ENCODE measurements around the gene SAPCD2. TPM values are rescaled to one million over a fixed set of nuclear protein-coding genes. Genes with fewer than 3 reads are reported as not detected.
A peak's percentile ranks its signal among the peaks of the same experiment; 100 is the strongest.

SAPCD2 gene
- total and polyA plus RNA-seq, 9 of the 15 experiments (the other 6 are each of a cell fraction or from before 2014, with no cell fraction given) = 3.4 to 91.8 (median 18.8) TPM

DNA sequence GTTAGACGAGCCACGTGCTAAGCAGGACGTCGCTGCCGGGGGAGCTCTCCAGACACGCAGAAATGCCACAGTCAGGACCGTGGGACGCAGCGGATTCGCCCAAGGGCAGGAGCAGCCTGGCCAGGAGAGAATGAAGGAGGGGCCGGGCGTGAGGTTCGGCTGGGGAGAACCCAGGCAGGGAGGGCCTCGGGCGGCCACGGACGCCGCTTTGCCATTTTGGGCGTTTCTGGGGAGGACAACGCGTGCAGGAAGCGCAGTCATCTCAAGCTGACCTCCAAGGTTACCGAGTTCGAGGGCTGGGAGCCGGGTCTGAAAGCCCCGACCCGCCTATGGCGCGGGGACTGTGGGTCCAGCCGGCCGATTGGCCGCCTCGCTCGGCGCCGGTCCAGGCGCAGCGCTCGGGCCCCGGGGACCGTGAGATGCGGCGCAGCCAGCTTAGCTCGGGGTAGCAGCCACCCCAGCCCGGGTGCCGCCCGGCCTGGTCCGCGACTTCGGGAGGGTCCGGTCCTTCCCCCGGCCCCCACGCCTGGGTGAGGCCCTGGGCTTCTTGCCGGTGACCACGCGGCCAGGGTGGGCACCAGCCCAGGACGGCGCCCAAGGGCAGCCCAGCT, 15.7 kb upstream of the SAPCD2 start (continued):
- peak; percentile 39; the same call in 1 of the 2 replicates for TF ChIP-seq ZNF263 (CRISPR knock-in tag; IDR thresholded peaks at IDR 0.05; ENCODE audit: borderline replicate concordance)
- TF ChIP-seq NR2C2 (CRISPR knock-in tag; IDR thresholded peaks at IDR 0.05) = no peak
- TF ChIP-seq NR2C2 (tag; IDR thresholded peaks at IDR 0.05) = 0 out of 2 replicates have a peak, but pooled peaks have one; percentile 49
- TF ChIP-seq HIVEP1 (CRISPR knock-in tag; IDR thresholded peaks at IDR 0.05) = no peak
- TF ChIP-seq, protein P1, sequence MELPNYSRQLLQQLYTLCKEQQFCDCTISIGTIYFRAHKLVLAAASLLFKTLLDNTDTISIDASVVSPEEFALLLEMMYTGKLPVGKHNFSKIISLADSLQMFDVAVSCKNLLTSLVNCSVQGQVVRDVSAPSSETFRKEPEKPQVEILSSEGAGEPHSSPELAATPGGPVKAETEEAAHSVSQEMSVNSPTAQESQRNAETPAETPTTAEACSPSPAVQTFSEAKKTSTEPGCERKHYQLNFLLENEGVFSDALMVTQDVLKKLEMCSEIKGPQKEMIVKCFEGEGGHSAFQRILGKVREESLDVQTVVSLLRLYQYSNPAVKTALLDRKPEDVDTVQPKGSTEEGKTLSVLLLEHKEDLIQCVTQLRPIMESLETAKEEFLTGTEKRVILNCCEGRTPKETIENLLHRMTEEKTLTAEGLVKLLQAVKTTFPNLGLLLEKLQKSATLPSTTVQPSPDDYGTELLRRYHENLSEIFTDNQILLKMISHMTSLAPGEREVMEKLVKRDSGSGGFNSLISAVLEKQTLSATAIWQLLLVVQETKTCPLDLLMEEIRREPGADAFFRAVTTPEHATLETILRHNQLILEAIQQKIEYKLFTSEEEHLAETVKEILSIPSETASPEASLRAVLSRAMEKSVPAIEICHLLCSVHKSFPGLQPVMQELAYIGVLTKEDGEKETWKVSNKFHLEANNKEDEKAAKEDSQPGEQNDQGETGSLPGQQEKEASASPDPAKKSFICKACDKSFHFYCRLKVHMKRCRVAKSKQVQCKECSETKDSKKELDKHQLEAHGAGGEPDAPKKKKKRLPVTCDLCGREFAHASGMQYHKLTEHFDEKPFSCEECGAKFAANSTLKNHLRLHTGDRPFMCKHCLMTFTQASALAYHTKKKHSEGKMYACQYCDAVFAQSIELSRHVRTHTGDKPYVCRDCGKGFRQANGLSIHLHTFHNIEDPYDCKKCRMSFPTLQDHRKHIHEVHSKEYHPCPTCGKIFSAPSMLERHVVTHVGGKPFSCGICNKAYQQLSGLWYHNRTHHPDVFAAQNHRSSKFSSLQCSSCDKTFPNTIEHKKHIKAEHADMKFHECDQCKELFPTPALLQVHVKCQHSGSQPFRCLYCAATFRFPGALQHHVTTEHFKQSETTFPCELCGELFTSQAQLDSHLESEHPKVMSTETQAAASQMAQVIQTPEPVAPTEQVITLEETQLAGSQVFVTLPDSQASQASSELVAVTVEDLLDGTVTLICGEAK (IDR thresholded peaks at IDR 0.05) = no peak
- TF ChIP-seq, protein P1 (CRISPR knock-in tag; IDR thresholded peaks at IDR 0.05) = no peak
- no peak for TF ChIP-seq KDM1A (IDR thresholded peaks at IDR 0.05)
- no peak for TF ChIP-seq ZFPM2 (CRISPR knock-in tag; IDR thresholded peaks at IDR 0.05)
- no peak for TF ChIP-seq BRCA1 (IDR thresholded peaks at IDR 0.05)
- 0 out of 2 replicates have a peak, but pooled peaks have one; percentile 63 for TF ChIP-seq BRCA1 (CRISPR knock-in tag; IDR thresholded peaks at IDR 0.05)
- TF ChIP-seq NFRKB (IDR thresholded peaks at IDR 0.05; ENCODE audit: low read depth) = 0 out of 2 replicates have a peak, but pooled peaks have one; percentile 35
- TF ChIP-seq FOSL1 (tag; conservative IDR thresholded peaks at IDR 0.05) = no peak
- no peak for TF ChIP-seq ILF3 (IDR thresholded peaks at IDR 0.05; ENCODE audit: borderline replicate concordance)
- TF ChIP-seq CHCHD3 (CRISPR knock-in tag; IDR thresholded peaks at IDR 0.05) = no peak
- TF ChIP-seq MEF2A (IDR thresholded peaks at IDR 0.05; ENCODE audit: control insufficient read depth, low read depth, low read length) = no peak
- TF ChIP-seq PCBP2 (IDR thresholded peaks at IDR 0.05; ENCODE audit: low read depth, low read length, poor library complexity, severe bottlenecking) = no peak
- TF ChIP-seq SIN3B (IDR thresholded peaks at IDR 0.05; ENCODE audit: low read depth) = 0 out of 2 replicates have a peak, but pooled peaks have one; percentile 35
- TF ChIP-seq, protein P2, sequence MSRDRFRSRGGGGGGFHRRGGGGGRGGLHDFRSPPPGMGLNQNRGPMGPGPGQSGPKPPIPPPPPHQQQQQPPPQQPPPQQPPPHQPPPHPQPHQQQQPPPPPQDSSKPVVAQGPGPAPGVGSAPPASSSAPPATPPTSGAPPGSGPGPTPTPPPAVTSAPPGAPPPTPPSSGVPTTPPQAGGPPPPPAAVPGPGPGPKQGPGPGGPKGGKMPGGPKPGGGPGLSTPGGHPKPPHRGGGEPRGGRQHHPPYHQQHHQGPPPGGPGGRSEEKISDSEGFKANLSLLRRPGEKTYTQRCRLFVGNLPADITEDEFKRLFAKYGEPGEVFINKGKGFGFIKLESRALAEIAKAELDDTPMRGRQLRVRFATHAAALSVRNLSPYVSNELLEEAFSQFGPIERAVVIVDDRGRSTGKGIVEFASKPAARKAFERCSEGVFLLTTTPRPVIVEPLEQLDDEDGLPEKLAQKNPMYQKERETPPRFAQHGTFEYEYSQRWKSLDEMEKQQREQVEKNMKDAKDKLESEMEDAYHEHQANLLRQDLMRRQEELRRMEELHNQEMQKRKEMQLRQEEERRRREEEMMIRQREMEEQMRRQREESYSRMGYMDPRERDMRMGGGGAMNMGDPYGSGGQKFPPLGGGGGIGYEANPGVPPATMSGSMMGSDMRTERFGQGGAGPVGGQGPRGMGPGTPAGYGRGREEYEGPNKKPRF (IDR thresholded peaks at IDR 0.05; ENCODE audit: low read depth, low read length) = no peak

Data from K562 (cell line).